ENCODE results near the gene DUS2.

DUS2 gene

DNA sequence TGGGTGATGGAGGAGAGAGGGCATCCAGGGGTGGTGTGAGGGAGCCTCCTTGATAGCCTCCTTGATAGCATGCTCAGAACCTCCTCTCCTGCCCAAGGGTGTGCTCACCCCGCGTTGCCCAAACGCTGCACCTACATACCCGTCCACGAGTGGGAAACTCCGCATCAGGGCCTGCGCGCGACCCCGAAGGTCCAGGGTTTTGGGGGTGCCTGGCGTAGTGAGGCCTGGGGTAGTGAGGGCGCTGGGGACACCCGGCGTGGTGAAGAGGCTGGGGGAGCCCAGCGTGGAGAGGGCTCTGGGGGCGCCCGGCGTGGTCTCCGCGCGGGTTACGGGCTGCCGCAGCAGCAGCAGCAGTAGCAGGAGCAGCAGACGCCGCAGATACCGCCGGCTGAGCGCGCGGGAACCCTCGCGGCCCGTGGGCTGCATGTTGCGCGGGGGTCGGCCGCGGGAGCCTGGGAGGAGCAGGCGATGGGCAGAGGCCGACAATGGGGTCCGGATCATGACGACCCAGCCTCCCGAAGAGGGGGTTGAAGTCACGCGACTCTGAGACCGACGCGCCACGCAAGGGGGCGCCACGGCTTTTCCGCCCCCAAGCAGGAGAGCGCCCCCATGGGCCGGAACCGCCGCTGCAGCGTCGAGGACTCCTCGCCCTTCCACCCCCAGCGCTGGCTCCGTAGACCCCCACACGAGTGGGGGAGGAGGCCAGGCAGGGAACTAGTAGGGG, 43.0 kb upstream of the DUS2 start, which contains the start of gene DPEP3:
Gene DPEP3 (minus strand): TSS at position 545 of the 724 bp plus-strand sequence. CDS start 119 bp downstream, at position 426.
- in situ Hi-C loops (cut with HindIII; ENCODE audit: low sequenced_read_pairs), result no loop called here
- TF ChIP-seq CTCF (IDR thresholded peaks at IDR 0.05; ENCODE audit: low read depth, low read length, missing control alignments), result no peak
- DNase-seq (ENCODE audit: low read depth), result no peak
- H3K4me3 ChIP-seq (ENCODE audit: low read depth, low read length), result no peak within 1 kb of the TSS

DNA sequence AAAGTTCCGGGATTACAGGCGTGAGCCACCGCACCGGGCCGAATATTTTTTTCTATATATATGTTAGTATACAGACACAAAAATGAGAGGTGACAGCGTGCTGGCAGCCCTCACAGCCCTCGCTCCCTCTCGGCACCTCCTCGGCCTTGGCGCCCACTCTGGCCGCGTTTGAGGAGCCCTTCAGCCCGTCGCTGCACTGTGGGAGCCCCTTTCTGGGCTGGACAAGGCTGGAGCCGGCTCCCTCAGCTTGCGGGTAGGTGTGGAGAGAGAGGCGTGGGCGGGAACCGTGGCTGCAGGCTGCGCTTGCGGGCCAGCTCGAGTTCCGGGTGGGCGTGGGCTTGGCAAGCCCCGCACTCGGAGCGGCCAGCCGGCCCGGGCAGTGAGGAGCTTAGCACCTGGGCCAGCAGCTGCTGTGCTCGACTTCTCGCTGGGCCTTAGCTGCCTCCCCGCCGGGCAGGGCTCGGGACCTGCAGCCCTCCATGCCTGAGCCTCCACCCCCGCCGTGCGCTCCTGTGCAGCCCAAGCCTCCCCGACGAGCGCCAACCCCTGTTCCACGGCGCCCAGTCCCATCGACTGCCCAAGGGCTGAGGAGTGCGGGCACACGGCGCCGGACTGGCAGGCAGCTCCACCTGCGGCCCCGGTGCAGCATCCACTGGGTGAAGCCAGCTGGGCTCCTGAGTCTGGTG, 40.9 kb upstream of the DUS2 start:
- in situ Hi-C loops (cut with HindIII; ENCODE audit: low sequenced_read_pairs), result no loop called here
- TF ChIP-seq CTCF (IDR thresholded peaks at IDR 0.05; ENCODE audit: low read depth, low read length, missing control alignments), result no peak
- no peak overlapping the region for H3K4me3 ChIP-seq (ENCODE audit: low read depth, low read length)
- DNase-seq (ENCODE audit: low read depth), result no peak

DNA sequence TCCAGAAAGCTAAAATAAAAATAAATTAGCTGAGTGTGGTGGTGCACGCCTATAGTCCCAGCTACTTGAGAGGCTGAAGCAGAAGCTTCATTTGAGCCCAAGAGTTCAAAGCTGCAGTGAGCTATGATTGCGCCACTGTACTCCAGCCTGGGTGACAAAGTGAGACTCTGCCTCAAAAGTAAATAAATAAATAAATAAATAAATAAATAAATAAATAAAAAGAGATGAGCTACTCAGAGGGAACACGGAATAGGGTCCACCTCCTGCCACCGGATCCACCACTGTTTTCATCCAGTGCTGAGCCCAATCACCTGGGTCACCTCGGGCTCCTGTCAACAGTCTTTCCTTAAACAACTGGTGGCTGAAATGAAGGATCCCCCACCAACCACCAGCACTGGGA, 36.1 kb upstream of the DUS2 start:
- no peak for DNase-seq (ENCODE audit: low read depth)
- no peak for TF ChIP-seq CTCF (IDR thresholded peaks at IDR 0.05; ENCODE audit: low read depth, low read length, missing control alignments)
- H3K4me3 ChIP-seq (ENCODE audit: low read depth, low read length), result no peak overlapping the region
- in situ Hi-C loops (cut with HindIII; ENCODE audit: low sequenced_read_pairs), result no loop called here

DNA sequence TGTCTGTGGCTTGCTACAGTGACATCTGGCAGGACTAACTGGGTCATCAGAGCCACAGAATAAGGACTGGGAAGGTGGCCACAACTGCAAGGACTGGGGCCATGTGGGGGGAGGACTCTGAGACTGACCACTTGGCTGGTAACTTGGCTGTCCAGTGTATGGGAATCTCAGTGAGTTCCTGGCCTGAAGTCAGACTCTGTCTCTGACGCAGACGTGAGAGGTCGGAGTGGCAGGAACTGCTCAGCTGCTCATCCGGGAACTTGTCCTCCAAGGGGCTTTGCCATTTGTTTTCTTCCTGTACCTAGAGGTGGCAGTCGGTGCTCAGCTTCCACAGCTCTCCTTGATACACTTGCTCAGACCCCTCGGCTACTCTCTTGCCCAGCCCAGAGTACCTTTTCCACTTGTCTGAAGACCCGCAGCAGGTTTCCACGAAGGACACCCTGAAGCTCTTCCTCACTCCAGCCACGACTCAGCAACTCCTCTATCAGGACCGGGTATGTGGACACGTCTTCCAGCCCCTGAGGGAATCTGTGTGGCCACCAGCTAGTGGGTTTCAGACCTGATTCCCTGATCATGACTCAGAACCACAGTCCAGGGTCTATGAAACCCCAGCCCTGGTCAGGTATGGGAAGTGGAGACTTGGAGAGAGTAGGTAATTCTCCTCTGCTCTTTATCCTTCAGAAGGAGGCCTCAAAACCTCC, 35.5 kb upstream of the DUS2 start:
- TF ChIP-seq CTCF (IDR thresholded peaks at IDR 0.05; ENCODE audit: low read depth, low read length, missing control alignments), result no peak
- no peak overlapping the region for H3K4me3 ChIP-seq (ENCODE audit: low read depth, low read length)
- no peak for DNase-seq (ENCODE audit: low read depth)
- in situ Hi-C loops (cut with HindIII; ENCODE audit: low sequenced_read_pairs), result no loop called here

DNA sequence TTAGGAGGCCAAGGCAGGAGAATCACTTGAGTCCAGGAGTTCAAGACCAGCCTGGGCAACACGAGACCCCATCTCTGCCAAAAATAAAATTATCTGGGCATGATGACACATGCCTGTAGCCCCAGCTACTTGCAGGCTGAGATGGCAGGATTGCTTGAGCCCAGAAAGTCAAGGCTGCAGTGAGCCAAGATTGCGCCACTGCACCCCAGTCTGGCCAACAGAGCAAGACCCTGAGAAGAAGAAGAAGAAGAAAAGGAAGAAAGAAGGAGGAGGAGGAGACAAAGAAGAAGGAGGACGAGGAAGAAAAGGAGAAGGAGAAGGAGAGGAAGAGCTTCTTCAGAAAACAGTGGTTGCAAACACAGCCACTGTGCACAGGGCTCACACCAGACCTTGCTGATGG, 34.4 kb upstream of the DUS2 start:
- H3K4me3 ChIP-seq (ENCODE audit: low read depth, low read length), result no peak overlapping the region
- in situ Hi-C loops (cut with HindIII; ENCODE audit: low sequenced_read_pairs), result no loop called here
- DNase-seq (ENCODE audit: low read depth), result no peak
- no peak for TF ChIP-seq CTCF (IDR thresholded peaks at IDR 0.05; ENCODE audit: low read depth, low read length, missing control alignments)

- no peak overlapping the region for H3K4me3 ChIP-seq (ENCODE audit: low read depth, low read length)
- no peak for DNase-seq (ENCODE audit: low read depth)
- in situ Hi-C loops (cut with HindIII; ENCODE audit: low sequenced_read_pairs), result no loop called here
- no peak for TF ChIP-seq CTCF (IDR thresholded peaks at IDR 0.05; ENCODE audit: low read depth, low read length, missing control alignments)
Measured at GRCh38 chr16:67989322-67990017, 33.6 kb upstream of the DUS2 start.

Data from astrocyte of the cerebellum (primary cell).